T-cell (primary cell): Measurements from ENCODE around the gene SEPTIN2. TPM values are rescaled to one million over a fixed set of nuclear protein-coding genes. Genes with fewer than 3 reads are reported as not detected.
A peak's percentile ranks its signal among the peaks of the same experiment; 100 is the strongest.
"Not testable (repeated sequence)": the region's sequence is repeated elsewhere in the genome, so short reads cannot be mapped to it uniquely, and the experiment has no call there.

Source experiments
- ATAC-seq, 4 experiments: fragments of 200-7000 bp in 3 of 4; fragments of 150-1000 bp in 1 of 4; cut with Tn5 transposase; replicated peaks in 1 of 4; 1 replicate in 3 of 4; 2 replicates in 1 of 4; pipeline ENCODE4 v1.10.0; 2021; ENCODE audit warnings: moderate library complexity in 3 of 4, mild to moderate bottlenecking in 2 of 4, moderate number of reproducible peaks in 1 of 4
- CTCF ChIA-PET, 2 donors: fragments of 300-600 bp; sonication (Branson Sonifier 250); formaldehyde crosslinking; loops; one replicate each; lab custom pipeline; 2022; ENCODE audit warnings: antibody characterized with exemption in 2 of 2; lab: Charles Lee
- POLR2A ChIA-PET, 2 donors: fragments of 300-600 bp; sonication (Branson Sonifier 250); formaldehyde crosslinking; loops; one replicate each; lab custom pipeline; 2022; ENCODE audit warnings: antibody characterized with exemption in 2 of 2; lab: Charles Lee
- DNase-seq, 35 experiments: peaks; one replicate each; pipeline versions ENCODE4 v3.0.0 to v3.0.0-alpha.2; 2013 to 2023
- H3K27ac ChIP-seq: one replicate; pipeline ENCODE4 v1.5.1; 2013; ENCODE audit warnings: low read length
- H3K27me3 ChIP-seq, 2 experiments: replicated peaks in 1 of 2; 1 replicate in 1 of 2; 2 replicates in 1 of 2; pipeline versions ENCODE4 v1.6.1 to v1.7.0; 2013; ENCODE audit warnings: low read length in 1 of 2, mixed read lengths in 1 of 2; ENCODE audit not compliant: control insufficient read depth in 2 of 2, insufficient read depth in 2 of 2; ENCODE audit errors: extremely low read depth in 1 of 2
- H3K36me3 ChIP-seq, 2 donors: 1 replicate in 1 of 2; 2 replicates in 1 of 2; pipeline versions ENCODE4 v1.6.1 to v1.7.0; 2013; ENCODE audit warnings: low read length in 1 of 2; ENCODE audit not compliant: control insufficient read depth in 2 of 2, insufficient read depth in 1 of 2; ENCODE audit errors: extremely low read depth in 1 of 2
- H3K4me1 ChIP-seq, 2 experiments: 1 replicate in 1 of 2; 2 replicates in 1 of 2; pipeline versions ENCODE4 v1.6.1 to v1.7.0; 2013; ENCODE audit warnings: low read length in 2 of 2, mixed read lengths in 1 of 2; ENCODE audit not compliant: insufficient read depth in 2 of 2, control insufficient read depth in 1 of 2; ENCODE audit errors: extremely low read depth in 1 of 2
- H3K4me3 ChIP-seq, 2 donors: 1 replicate in 1 of 2; 2 replicates in 1 of 2; pipeline versions ENCODE4 v1.5.1 to v1.7.0; 2013; ENCODE audit warnings: mild to moderate bottlenecking in 2 of 2, low read length in 1 of 2, moderate library complexity in 1 of 2; ENCODE audit not compliant: control insufficient read depth in 1 of 2; ENCODE audit errors: extremely low read depth in 1 of 2
- H3K9me3 ChIP-seq: 2 replicates; pipeline ENCODE4 v1.7.0; 2013
- H3K27ac Mint-ChIP-seq, 2 donors: one replicate each; pipeline ENCODE4 v1.8.0; 2020 to 2021; ENCODE audit warnings: mild to moderate bottlenecking in 2 of 2, mixed read lengths in 2 of 2
- H3K27me3 Mint-ChIP-seq, 2 donors: one replicate each; pipeline ENCODE4 v1.8.0; 2021 to 2022; ENCODE audit warnings: mixed read lengths in 2 of 2
- H3K36me3 Mint-ChIP-seq: one replicate; pipeline ENCODE4 v1.8.0; 2021; ENCODE audit warnings: mixed read lengths
- H3K4me1 Mint-ChIP-seq, 3 donors: one replicate each; pipeline ENCODE4 v1.8.0; 2020 to 2022; ENCODE audit warnings: mixed read lengths in 3 of 3, mild to moderate bottlenecking in 1 of 3
- H3K4me3 Mint-ChIP-seq, 3 donors: one replicate each; pipeline ENCODE4 v1.8.0; 2020 to 2022; ENCODE audit warnings: mild to moderate bottlenecking in 3 of 3, mixed read lengths in 3 of 3, moderate library complexity in 3 of 3
- H3K9me3 Mint-ChIP-seq, 3 donors: one replicate each; pipeline ENCODE4 v1.8.0; 2020 to 2022; ENCODE audit warnings: mixed read lengths in 3 of 3
- WGBS: methylation state at CpG from one replicate; pipeline ENCODE4 v1.1.5; 2013; ENCODE audit warnings: missing lambda C conversion rate; ENCODE audit not compliant: insufficient coverage; 5-methylcytosine and 5-hydroxymethylcytosine counted together
- total RNA-seq, 35 experiments: library from RNA in 6 of 35; stranded (reverse) in 6 of 35; fragments of 120-200 nt in 1 of 35; gene quantifications; one replicate each; pipeline versions ENCODE4 v1.2.1 to v1.2.4 and lab custom pipeline; 2013 to 2026

The SEPTIN2 gene
- total RNA-seq, 5 donors from 2014 or later (not counting 1 experiment from before 2014, with no cell fraction given): 182 to 209 (median 189) TPM

DNA sequence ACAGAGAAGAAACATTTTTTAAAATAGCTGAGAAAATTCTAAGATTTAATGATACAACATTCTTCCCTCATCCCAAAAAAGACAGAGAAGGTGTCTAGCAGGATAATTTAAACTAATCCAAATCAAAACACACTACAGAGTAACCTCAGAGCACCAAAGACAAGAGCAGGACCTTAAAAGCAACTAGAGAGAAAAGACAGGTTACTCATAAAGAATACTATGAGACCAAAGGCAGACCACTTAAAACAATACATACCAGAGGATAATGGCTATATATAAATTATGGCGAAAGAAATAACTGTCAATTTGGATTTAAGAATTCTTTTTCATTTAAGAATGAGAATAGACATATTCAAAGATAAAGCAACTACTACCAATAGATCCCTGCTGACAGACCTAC is 40.2 kb upstream of the SEPTIN2 start:
- peaks cover 7 to 24% of the 10 kb centered on the region in 2 experiments for H3K4me1 ChIP-seq
- WGBS: no CpG with 5 or more reads among the region's 1 CpG
- POLR2A ChIA-PET: no interaction called here
- no peak overlapping the region for H3K4me3 Mint-ChIP-seq
- H3K36me3 Mint-ChIP-seq: peaks cover 8% of the 10 kb centered on the region
- no peak overlapping the region for H3K27ac Mint-ChIP-seq
- no peak overlapping the region for H3K4me3 ChIP-seq
- ATAC-seq (no peak), DNase-seq (no peak)
- H3K4me1 Mint-ChIP-seq: peaks cover 37 to 46% (median 44%) of the 10 kb centered on the region in 3 donors
- H3K27ac ChIP-seq: no peak overlapping the region
- H3K27me3 ChIP-seq: no peaks in the 10 kb centered on the region
- CTCF ChIA-PET: interaction anchor here in 1 of 2 donors (0.7 kb wide), 1 partner anchor 126 kb away, joined by 4 read pairs; no protein-coding TSS in a partner anchor
- peaks cover 5 to 11% (median 7%) of the 10 kb centered on the region in 3 donors for H3K9me3 Mint-ChIP-seq
- H3K27me3 Mint-ChIP-seq: no peaks in the 10 kb centered on the region
- no peaks in the 10 kb centered on the region for H3K9me3 ChIP-seq
- no peaks in the 10 kb centered on the region for H3K36me3 ChIP-seq

GRCh38 chr2:241275910-241276309 is 39.8 kb upstream of the SEPTIN2 start:
- Mint-ChIP-seq H3K27me3 (no peaks in the 10 kb centered on the region), H3K4me3 (no peak overlapping the region), H3K4me1 (peaks cover 33 to 44% (median 40%) of the 10 kb centered on the region in 3 donors), H3K9me3 (peaks cover 5 to 11% (median 7%) of the 10 kb centered on the region in 3 donors), H3K27ac (no peak overlapping the region), H3K36me3 (peaks cover 8% of the 10 kb centered on the region)
- no CpG with 5 or more reads among the region's 1 CpG for WGBS
- Histone ChIP-seq H3K4me3 (no peak overlapping the region), H3K36me3 (no peaks in the 10 kb centered on the region), H3K9me3 (no peaks in the 10 kb centered on the region), H3K27ac (no peak overlapping the region), H3K27me3 (no peaks in the 10 kb centered on the region), H3K4me1 (peaks cover 7 to 20% of the 10 kb centered on the region in 2 experiments)
- ATAC-seq: no peak
- CTCF ChIA-PET: no interaction called here
- POLR2A ChIA-PET: no interaction called here
- no peak for DNase-seq

GRCh38 chr2:241278306-241278705 is 37.4 kb upstream of the SEPTIN2 start:
- DNase-seq, ATAC-seq, H3K27me3 ChIP-seq, H3K27ac Mint-ChIP-seq, H3K36me3 Mint-ChIP-seq, H3K27me3 Mint-ChIP-seq, H3K4me3 ChIP-seq, H3K27ac ChIP-seq, H3K36me3 ChIP-seq, H3K4me3 Mint-ChIP-seq, CTCF ChIA-PET, H3K9me3 ChIP-seq, H3K4me1 ChIP-seq: not testable (repeated sequence)
- POLR2A ChIA-PET: interaction anchor here in 1 of 2 donors (0.7 kb wide), 1 partner anchor 183 kb away, joined by 7 read pairs; no protein-coding TSS in a partner anchor
- Mint-ChIP-seq H3K9me3 (peaks cover 5 to 11% (median 7%) of the 10 kb centered on the region in 3 donors), H3K4me1 (peaks cover 31 to 43% (median 38%) of the 10 kb centered on the region in 3 donors)
- WGBS: no CpG with 5 or more reads among the region's 7 CpGs

DNA sequence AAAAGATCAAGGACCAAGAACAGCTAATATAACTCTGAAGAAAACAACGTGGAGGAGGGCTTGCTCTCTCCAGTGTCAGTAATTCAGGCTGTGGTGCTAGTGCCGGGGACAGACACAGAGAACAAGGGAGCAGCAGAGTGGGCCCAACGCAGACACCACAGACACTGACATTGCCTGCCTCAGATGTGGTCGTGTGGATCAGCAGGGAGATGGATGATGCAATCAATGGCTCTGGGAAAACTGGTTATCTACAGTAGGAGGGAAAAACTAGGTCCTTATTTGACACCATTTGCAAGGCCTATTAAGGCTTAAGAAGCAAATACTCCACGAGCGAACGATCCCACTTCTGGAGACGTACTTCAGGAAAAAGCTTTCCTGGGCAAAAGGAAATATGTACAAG is 36.3 kb upstream of the SEPTIN2 start:
- no peaks in the 10 kb centered on the region for H3K9me3 ChIP-seq
- no peak overlapping the region for H3K4me3 ChIP-seq
- H3K4me1 ChIP-seq: peaks cover 2 to 9% of the 10 kb centered on the region in 2 experiments
- Mint-ChIP-seq H3K27ac (no peak overlapping the region), H3K9me3 (peaks cover 5 to 11% (median 7%) of the 10 kb centered on the region in 3 donors), H3K4me3 (no peak overlapping the region), H3K4me1 (peaks cover 28 to 41% (median 36%) of the 10 kb centered on the region in 3 donors), H3K27me3 (no peaks in the 10 kb centered on the region), H3K36me3 (peaks cover 8% of the 10 kb centered on the region)
- H3K27me3 ChIP-seq: no peaks in the 10 kb centered on the region
- DNase-seq (no peak), ATAC-seq (no peak)
- CTCF ChIA-PET: interaction anchor here (0.6 kb wide), 2 partner anchors 46 to 429 kb away, joined by 3 read pairs; no protein-coding TSS in a partner anchor
- WGBS: 87% methylated on average over 3 of the region's 8 CpGs
- POLR2A ChIA-PET: no interaction called here
- H3K36me3 ChIP-seq: no peaks in the 10 kb centered on the region
- H3K27ac ChIP-seq: no peak overlapping the region

DNA sequence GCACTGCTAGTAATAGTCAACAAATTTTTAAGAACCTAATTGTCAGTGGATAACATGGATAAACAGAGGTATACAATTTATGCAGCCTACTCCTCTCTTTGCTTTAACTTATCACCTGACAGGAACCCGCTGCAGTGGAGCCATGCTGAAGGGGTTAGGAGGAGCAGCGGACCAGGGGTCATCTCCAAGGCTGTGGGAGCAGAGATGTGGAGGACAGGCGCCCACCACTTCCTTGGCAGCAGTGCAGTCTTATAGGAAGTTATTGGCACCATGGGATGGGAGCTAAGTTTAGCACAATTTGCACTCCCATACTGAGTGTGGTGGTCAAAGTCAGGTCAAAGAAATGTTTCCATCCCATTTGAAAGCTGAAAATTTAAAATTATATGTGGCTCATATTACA is 35.9 kb upstream of the SEPTIN2 start:
- Mint-ChIP-seq H3K27me3 (no peaks in the 10 kb centered on the region), H3K27ac (no peak overlapping the region), H3K36me3 (peaks cover 8% of the 10 kb centered on the region), H3K4me1 (peaks cover 30 to 40% (median 35%) of the 10 kb centered on the region in 3 donors), H3K9me3 (peaks cover 5 to 11% (median 7%) of the 10 kb centered on the region in 3 donors), H3K4me3 (no peak overlapping the region)
- no peak overlapping the region for H3K4me3 ChIP-seq
- ATAC-seq (no peak), DNase-seq (no peak)
- H3K4me1 ChIP-seq: peaks cover 5 to 9% of the 10 kb centered on the region in 2 experiments
- POLR2A ChIA-PET: no interaction called here
- no peaks in the 10 kb centered on the region for H3K27me3 ChIP-seq
- H3K9me3 ChIP-seq: no peaks in the 10 kb centered on the region
- no peak overlapping the region for H3K27ac ChIP-seq
- 93% methylated on average over 2 of the region's 3 CpGs for whole genome bisulfite sequencing
- H3K36me3 ChIP-seq: no peaks in the 10 kb centered on the region
- CTCF ChIA-PET: interaction anchor here (0.6 kb wide), 2 partner anchors 45 to 429 kb away, joined by 3 read pairs; no protein-coding TSS in a partner anchor

GRCh38 chr2:241280291-241280690 is 35.4 kb upstream of the SEPTIN2 start:
- H3K36me3 Mint-ChIP-seq: peaks cover 6% of the 10 kb centered on the region
- CTCF ChIA-PET: interaction anchor here in 1 of 2 donors (0.6 kb wide), 1 partner anchor 45 kb away, joined by 3 read pairs; no protein-coding TSS in a partner anchor
- no peak overlapping the region for H3K27ac ChIP-seq
- H3K4me1 Mint-ChIP-seq: peaks cover 33 to 42% (median 37%) of the 10 kb centered on the region in 3 donors
- DNase-seq: no peak
- H3K27me3 Mint-ChIP-seq: no peaks in the 10 kb centered on the region
- POLR2A ChIA-PET: no interaction called here
- 100% methylated on average over 3 of the region's 4 CpGs for WGBS
- H3K27ac Mint-ChIP-seq: peak overlapping the region in 1 of 2 donors; percentile 22
- no peak overlapping the region for H3K4me3 ChIP-seq
- peaks cover 0 to 3% of the 10 kb centered on the region in 2 donors for H3K36me3 ChIP-seq
- no peak overlapping the region for H3K4me3 Mint-ChIP-seq
- H3K27me3 ChIP-seq: no peaks in the 10 kb centered on the region
- H3K9me3 ChIP-seq: no peaks in the 10 kb centered on the region
- ATAC-seq: no peak
- peaks cover 7 to 9% of the 10 kb centered on the region in 2 experiments for H3K4me1 ChIP-seq
- peaks cover 3 to 8% (median 5%) of the 10 kb centered on the region in 3 donors for H3K9me3 Mint-ChIP-seq
